ENCODE data around the gene CIB4.
"Not testable (repeated sequence)": the region's sequence is repeated elsewhere in the genome, so short reads cannot be mapped to it uniquely, and the experiment has no call there.

CIB4 gene

GRCh38 chr2:26668856-26669750 is 27.9 kb upstream of the CIB4 start:
- DNase-seq (ENCODE audit: low spot score), result no peak
- TF ChIP-seq CTCF (IDR thresholded peaks at IDR 0.05; ENCODE audit: extremely low read depth, insufficient read depth, missing control alignments), result no peak

GRCh38 chr2:26668041-26668440 is 26.9 kb upstream of the CIB4 start:
- in situ Hi-C loops (cut with MboI; ENCODE audit: low pct_unique_long_range_greater_than_20kb, low sequenced_read_pairs, unreplicated experiment), result no loop called here
- TF ChIP-seq CTCF (IDR thresholded peaks at IDR 0.05; ENCODE audit: extremely low read depth, insufficient read depth, missing control alignments), result no peak
- DNase-seq (ENCODE audit: low spot score), result no peak

More at GRCh38 chr2:26668856-26669750, 27.9 kb upstream of the CIB4 start:
- in situ Hi-C loops (cut with MboI; ENCODE audit: low pct_unique_long_range_greater_than_20kb, low sequenced_read_pairs, unreplicated experiment), result no loop called here

GRCh38 chr2:26666671-26667070 is 25.5 kb upstream of the CIB4 start:
- in situ Hi-C loops (cut with MboI; ENCODE audit: low pct_unique_long_range_greater_than_20kb, low sequenced_read_pairs, unreplicated experiment), result no loop called here
- no peak for DNase-seq (ENCODE audit: low spot score)
- no peak for TF ChIP-seq CTCF (IDR thresholded peaks at IDR 0.05; ENCODE audit: extremely low read depth, insufficient read depth, missing control alignments)

GRCh38 chr2:26665296-26665695 is 24.1 kb upstream of the CIB4 start:
- DNase-seq (ENCODE audit: low spot score); in situ Hi-C loops (cut with MboI; ENCODE audit: low pct_unique_long_range_greater_than_20kb, low sequenced_read_pairs, unreplicated experiment): not testable (repeated sequence)

- no peak for DNase-seq (ENCODE audit: low spot score)
- no peak for TF ChIP-seq CTCF (IDR thresholded peaks at IDR 0.05; ENCODE audit: extremely low read depth, insufficient read depth, missing control alignments)
- in situ Hi-C loops (cut with MboI; ENCODE audit: low pct_unique_long_range_greater_than_20kb, low sequenced_read_pairs, unreplicated experiment), result no loop called here
These were observed 19.3 kb upstream of the CIB4 start for GRCh38 chr2:26660363-26660962.

- no peak for TF ChIP-seq CTCF (IDR thresholded peaks at IDR 0.05; ENCODE audit: extremely low read depth, insufficient read depth, missing control alignments)
- no peak for DNase-seq (ENCODE audit: low spot score)
- in situ Hi-C loops (cut with MboI; ENCODE audit: low pct_unique_long_range_greater_than_20kb, low sequenced_read_pairs, unreplicated experiment), result no loop called here
These were observed 17.7 kb upstream of the CIB4 start for GRCh38 chr2:26658691-26659346.

- in situ Hi-C loops (cut with MboI; ENCODE audit: low pct_unique_long_range_greater_than_20kb, low sequenced_read_pairs, unreplicated experiment), result no loop called here
- no peak for TF ChIP-seq CTCF (IDR thresholded peaks at IDR 0.05; ENCODE audit: extremely low read depth, insufficient read depth, missing control alignments)
- DNase-seq (ENCODE audit: low spot score), result no peak
These were observed 16.1 kb upstream of the CIB4 start for GRCh38 chr2:26657265-26657664.
